CD4-positive, alpha-beta T cell treated with Interleukin-2 at 100 ng/mL for 4 hours (primary cell): Measurements from ENCODE around the gene LSM2.
"Not testable (repeated sequence)": the region's sequence is repeated elsewhere in the genome, so short reads cannot be mapped to it uniquely, and the experiment has no call there.

Experiments
- DNase-seq: peaks from one replicate; pipeline ENCODE4 v3.0.0-alpha.2; 2020; ENCODE audit warnings: low spot score

The LSM2 gene

GRCh38 chr6:31797588-31797987 is 9.2 kb downstream of the LSM2 start:
- DNase-seq, result peak; percentile 54

- no peak for DNase-seq
Observed at GRCh38 chr6:31796993-31797385, 9.8 kb downstream of the LSM2 start.

- peak; percentile 85 for DNase-seq
Observed at GRCh38 chr6:31795616-31796298, 11.0 kb downstream of the LSM2 start, which contains the start of gene VARS1. VARS1 (minus strand) TSS chr6:31795752; CDS start chr6:31795217, 535 bp downstream.

DNA sequence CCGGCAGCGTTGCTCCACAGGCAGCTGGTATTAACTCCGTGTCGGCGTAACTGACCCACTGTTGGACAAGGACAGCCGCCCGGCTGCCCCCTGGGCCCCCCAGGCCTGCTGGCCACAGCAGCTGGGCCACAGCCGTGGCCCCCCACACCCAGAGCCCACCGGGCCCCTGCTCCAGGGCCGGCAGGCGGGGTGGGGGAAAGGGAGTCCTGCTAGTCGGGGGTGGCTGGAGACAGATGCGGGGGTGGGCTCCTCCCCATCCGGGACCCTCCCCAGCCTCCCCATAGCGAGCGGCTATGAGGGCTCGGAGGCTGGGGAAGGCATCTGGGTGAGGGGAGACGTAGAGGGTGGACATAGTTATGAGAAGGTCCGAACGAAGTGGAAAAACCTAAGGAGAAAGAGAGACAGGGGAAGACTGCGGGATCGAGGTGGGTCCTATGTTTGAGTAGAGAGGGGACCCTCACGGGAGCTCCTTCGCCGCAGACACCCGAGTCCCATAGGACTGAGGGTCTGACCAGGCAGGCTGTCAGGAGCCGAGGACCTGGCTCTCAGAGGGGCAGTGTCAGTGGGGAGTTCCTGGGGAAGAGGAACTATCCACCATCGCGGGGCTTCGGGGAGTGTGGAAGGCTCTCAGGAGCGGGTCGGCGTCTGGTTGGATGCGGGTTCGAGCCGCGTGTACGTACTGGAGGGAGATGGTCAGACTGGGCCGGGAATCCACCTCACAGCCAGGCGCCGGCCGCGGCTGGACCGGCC is 11.7 kb downstream of the LSM2 start:
- no peak for DNase-seq

- DNase-seq, result no peak
Observed at GRCh38 chr6:31794294-31794865, 12.4 kb downstream of the LSM2 start.

DNA sequence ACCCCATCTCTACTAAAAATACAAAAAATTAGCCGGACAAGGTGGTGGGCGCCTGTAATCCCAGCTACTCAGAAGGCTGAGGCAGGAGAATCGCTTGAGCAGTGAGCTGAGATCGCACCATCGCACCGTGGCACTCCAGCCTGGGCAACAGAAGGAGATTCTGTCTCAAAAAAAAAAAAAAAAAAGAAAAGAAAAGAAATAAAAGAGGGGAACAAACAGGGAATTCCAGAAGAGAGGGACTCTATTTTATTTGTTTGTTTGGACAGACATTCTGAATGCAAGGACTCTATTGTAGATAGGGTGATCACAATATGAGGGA is 12.9 kb downstream of the LSM2 start:
- not testable (repeated sequence) for DNase-seq

- DNase-seq, result no peak
Observed at GRCh38 chr6:31792761-31793171, 14.0 kb downstream of the LSM2 start.

DNA sequence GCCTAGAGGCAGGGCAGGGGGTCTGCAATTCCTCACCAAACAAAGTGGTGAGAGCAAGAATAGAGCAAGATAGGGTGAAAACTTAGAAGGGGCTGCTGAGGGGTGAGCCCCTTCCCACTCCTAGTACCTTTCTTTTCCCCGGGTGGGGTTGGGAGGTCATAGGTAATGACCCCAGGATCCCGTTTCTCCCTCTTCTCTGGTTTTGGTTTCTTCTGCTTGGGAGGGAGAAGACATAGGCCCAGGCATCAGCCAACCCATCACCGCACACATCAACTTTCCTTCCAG is 14.7 kb downstream of the LSM2 start:
- DNase-seq, result no peak

GRCh38 chr6:31791324-31792089 is 15.3 kb downstream of the LSM2 start:
- DNase-seq, result no peak

DNA sequence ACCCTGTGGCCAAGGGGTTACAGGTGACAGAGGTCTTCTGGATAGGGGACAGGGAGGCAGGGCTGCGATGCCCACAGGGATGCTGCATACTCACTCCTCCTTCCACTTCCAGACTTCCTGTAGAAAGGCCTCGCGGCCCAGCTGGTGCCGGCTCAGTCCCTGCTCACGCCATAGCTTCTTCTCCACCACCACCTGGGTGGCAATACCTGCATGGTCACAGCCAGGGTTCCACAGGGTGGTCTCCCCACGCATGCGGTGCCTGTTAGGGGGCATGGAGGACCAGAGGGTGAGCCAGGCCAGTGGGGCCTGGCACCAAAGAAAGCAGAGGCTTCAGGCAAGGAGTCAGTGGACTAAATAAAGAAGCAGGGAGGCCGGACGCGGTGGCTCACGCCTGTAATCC is 21.3 kb downstream of the LSM2 start:
- DNase-seq, result no peak

DNA sequence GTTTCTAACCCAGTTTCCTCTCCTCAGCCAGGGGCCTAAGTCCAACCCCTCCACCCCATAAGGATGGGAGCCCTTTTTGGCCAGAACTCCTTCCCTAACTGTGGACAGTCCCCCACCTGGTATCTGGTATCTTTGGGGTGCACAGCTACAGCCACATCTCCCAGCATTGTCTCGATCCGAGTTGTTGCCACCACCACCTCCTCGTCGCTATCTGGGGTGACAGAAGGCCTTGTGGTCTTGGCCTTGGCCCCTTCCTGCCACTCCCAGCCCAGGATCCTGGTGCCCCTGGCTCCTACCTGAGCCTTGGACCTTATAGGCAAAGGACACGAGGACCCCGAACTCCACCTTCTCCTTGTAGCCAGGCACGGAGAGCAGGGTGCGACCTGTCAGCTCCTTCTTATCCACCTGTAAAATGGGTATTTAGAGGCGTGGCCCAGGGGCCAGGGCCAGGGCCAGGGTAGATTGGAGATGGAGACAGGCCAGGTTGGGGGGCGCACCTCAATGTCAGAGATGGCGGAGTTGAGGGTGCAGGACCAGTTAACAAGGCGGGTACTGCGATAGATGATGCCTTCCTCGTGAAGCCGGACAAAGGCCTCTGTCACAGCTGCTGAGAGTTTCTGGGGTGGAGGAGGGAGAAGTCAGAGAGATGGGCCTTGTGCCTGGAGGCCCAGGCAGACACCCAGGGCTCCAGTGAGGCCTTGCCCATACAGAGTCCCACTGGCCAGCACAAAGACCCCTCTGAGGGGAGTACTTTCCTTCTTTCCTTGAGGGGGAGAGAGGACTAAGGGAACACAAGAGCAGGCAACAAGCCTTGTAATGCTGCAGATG is 22.5 kb downstream of the LSM2 start:
- DNase-seq, result no peak

- DNase-seq, result no peak
Observed at GRCh38 chr6:31782126-31782855, 24.5 kb downstream of the LSM2 start.

- DNase-seq, result no peak
Observed at GRCh38 chr6:31781244-31782125, 25.3 kb downstream of the LSM2 start.

DNA sequence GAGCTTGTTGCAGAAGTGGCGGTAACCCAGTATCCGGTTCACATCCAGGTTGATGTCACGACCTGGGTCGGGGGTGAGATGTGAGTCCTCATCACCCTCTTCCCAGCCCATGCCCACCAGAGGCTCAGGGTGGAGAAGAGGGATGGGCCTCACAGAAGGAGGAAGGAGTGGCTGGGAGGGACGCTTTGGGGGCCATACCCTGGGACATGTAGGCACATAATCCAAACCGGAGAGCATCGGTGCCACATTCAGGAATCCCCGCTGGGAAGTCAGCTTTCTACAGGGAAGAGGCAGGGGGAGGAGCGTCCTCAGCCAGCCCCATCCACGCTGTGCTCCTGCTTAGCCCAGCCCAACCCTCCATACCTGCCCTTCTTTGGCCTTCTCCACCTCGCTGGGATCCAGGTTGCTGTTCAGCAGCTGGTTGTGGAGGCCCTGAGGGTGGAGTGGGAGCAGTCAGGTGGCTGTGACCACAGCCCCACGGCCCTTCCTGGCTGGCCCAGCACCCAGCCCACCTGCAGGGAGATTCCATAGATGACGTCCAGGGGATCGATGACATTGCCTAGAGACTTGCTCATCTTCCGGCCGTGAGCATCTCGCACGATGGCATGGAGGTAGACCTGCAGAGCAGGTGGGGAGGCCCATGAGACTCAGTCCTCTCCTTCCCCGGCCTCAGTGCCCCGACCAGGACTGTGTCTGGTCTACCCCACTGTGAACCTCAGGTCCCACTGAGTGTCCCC is 26.1 kb downstream of the LSM2 start:
- DNase-seq, result no peak

GRCh38 chr6:31779908-31780307 is 26.9 kb downstream of the LSM2 start:
- DNase-seq, result no peak

DNA sequence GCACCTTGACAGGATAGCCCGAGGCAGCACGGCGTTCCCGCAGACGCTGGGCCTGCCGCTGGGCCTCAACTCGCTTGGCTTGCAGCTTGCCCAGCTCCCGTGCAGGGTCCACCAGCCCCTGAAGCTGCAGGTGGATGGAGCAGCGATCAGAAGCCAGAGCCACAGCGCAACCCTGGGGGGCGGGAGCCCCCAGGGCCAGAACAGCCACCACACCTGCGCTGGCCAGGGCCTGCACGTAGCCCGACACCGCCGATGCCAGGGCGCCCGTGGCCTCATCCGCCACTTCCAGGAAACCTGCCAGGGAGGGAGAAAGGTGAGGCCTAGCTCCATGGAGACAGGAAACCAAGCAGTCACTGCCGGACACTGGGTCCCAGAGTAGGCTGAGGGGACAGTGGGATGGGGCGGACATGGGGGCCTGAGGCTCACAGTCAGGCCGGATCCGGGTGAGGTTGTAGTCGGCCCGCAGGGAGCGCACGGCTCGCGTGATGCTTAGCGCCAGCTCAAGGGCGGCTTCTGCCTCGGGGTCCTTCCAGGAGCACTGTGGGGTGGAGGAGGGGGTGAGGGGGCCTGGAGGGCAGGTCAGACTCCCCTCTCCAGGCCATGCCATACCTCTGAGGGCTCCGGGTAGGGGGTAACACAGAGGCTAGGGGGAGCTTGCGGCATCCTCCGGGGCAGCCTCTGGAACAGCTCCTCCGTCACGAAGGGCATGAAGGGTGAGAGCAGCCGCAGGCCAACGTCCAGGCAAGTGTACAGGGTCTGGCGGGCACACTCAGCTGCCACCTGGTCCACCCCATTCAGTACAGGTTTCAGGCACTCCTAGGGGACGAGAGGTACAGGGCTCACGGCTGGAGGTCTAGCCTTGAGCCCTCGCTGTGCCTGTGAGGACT is 27.5 kb downstream of the LSM2 start:
- no peak for DNase-seq

DNA sequence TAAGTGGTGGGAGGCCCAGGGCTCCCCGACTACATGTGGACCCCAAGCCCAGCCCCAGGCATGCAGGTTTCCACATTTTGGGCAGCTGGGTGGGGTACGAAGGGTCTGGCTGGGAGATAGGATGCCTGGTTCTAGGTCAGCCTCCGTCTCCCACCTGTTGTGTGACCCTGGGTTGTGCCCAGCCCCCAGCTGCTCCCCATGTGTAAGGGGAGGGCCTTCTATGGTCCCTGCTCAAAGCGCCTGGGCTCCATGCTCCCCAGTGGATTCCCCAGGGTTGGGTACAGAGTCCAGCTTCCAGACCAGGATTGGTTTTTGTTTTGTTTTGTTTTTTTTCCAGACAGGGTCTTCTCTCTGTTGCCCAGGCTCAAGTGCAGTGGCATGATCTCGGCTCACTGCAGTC is 28.6 kb downstream of the LSM2 start:
- DNase-seq, result no peak

- no peak for DNase-seq
Observed at GRCh38 chr6:31777667-31778050, 29.1 kb downstream of the LSM2 start.
